Activated CD8-positive, alpha-beta T cell treated with anti-CD3 and anti-CD28 coated beads, Interleukin-2, amount 10 ng/mL, durations not matched to agents 7 days and 5 days (primary cell): ENCODE data around the gene SGK1. TPM values are rescaled to one million over a fixed set of nuclear protein-coding genes. Genes with fewer than 3 reads are reported as not detected.
A peak's percentile ranks its signal among the peaks of the same experiment; 100 is the strongest.
"Not testable (repeated sequence)": the region's sequence is repeated elsewhere in the genome, so short reads cannot be mapped to it uniquely, and the experiment has no call there.

Experiments
- ATAC-seq: fragments of 150-1000 bp; cut with Tn5 transposase; one replicate; pipeline ENCODE4 v1.10.0; 2021; ENCODE audit warnings: moderate library complexity
- CTCF ChIA-PET: fragments of 350-600 bp; sonication (Branson Sonifier 250); formaldehyde crosslinking; loops from one replicate; lab custom pipeline; 2021; ENCODE audit warnings: antibody characterized with exemption; lab: Charles Lee
- POLR2A ChIA-PET: fragments of 350-600 bp; sonication (Branson Sonifier 250); formaldehyde crosslinking; loops from one replicate; lab custom pipeline; 2021; ENCODE audit warnings: antibody characterized with exemption; lab: Charles Lee
- DNase-seq: peaks from one replicate; pipeline ENCODE4 v3.0.0-alpha.2; 2020
- H3K27ac Mint-ChIP-seq: one replicate; pipeline ENCODE4 v1.8.0; 2021; ENCODE audit warnings: mild to moderate bottlenecking, mixed read lengths
- H3K27me3 Mint-ChIP-seq: one replicate; pipeline ENCODE4 v1.8.0; 2021; ENCODE audit warnings: low read depth, mixed read lengths
- H3K36me3 Mint-ChIP-seq: one replicate; pipeline ENCODE4 v1.8.0; 2021; ENCODE audit warnings: low read depth, mixed read lengths
- H3K4me1 Mint-ChIP-seq: one replicate; pipeline ENCODE4 v1.8.0; 2021; ENCODE audit warnings: low read depth, mixed read lengths
- H3K4me3 Mint-ChIP-seq: one replicate; pipeline ENCODE4 v1.8.0; 2021; ENCODE audit warnings: mild to moderate bottlenecking, mixed read lengths
- H3K9me3 Mint-ChIP-seq: one replicate; pipeline ENCODE4 v1.8.0; 2022; ENCODE audit warnings: mixed read lengths; ENCODE audit not compliant: insufficient read depth
- total RNA-seq, 2 experiments: library from RNA; stranded (reverse); gene quantifications; one replicate each; pipeline ENCODE4 v1.2.3, GENCODE V29; 2021

Gene SGK1
- total RNA-seq, 2 experiments from 2014 or later = 21.2 to 23.2 TPM

- no peak for DNase-seq
- POLR2A ChIA-PET = no interaction called here
- no peaks in the 10 kb centered on the region for H3K27me3 Mint-ChIP-seq
- H3K27ac Mint-ChIP-seq = no peak overlapping the region
- H3K36me3 Mint-ChIP-seq = peaks cover 7% of the 10 kb centered on the region
- peaks cover 33% of the 10 kb centered on the region for H3K4me1 Mint-ChIP-seq
- no peak overlapping the region for H3K4me3 Mint-ChIP-seq
- CTCF ChIA-PET = interaction anchor here (0.9 to 4.0 kb wide), 5 partner anchors 9 to 446 kb away, joined by 3 to 24 read pairs (median 3); no protein-coding TSS in a partner anchor
- no peaks in the 10 kb centered on the region for H3K9me3 Mint-ChIP-seq
- ATAC-seq = no peak
These were observed 122.6 kb downstream of the SGK1 start for GRCh38 chr6:134195164-134195906.

GRCh38 chr6:134193536-134194498, 124.1 kb downstream of the SGK1 start:
- Mint-ChIP-seq H3K36me3 (peaks cover 3% of the 10 kb centered on the region), H3K27ac (no peak overlapping the region), H3K4me1 (peaks cover 25% of the 10 kb centered on the region), H3K9me3 (no peaks in the 10 kb centered on the region), H3K27me3 (no peaks in the 10 kb centered on the region), H3K4me3 (no peak overlapping the region)
- POLR2A ChIA-PET = interaction anchor here (0.6 to 1.5 kb wide), 2 partner anchors 10 to 17 kb away, joined by 4 to 5 read pairs; no protein-coding TSS in a partner anchor
- ATAC-seq (no peak), DNase-seq (no peak)
- CTCF ChIA-PET = interaction anchor here (0.6 to 4.0 kb wide), 5 partner anchors 15 to 447 kb away, joined by 3 to 24 read pairs (median 4); no protein-coding TSS in a partner anchor

DNA sequence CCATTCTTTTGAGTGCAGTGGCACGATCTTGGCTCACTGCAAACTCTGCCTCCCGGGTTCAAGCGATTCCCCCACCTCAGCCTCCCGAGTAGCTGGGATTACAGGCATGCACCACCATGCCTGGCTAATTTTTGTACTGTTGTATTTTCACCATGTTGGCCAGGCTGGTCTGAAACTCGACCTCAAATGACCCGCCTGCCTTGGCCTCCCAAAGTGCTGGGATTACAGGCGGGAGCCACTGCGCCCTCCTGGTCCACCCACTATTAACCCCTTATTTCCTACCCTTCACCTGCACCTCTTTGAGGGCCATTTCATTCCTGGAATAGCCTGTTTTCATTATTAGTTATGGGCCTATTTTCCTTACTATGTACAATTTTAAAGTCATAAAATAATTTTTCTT, 125.3 kb downstream of the SGK1 start:
- not testable (repeated sequence) for H3K27ac Mint-ChIP-seq, DNase-seq, ATAC-seq, H3K27me3 Mint-ChIP-seq, H3K36me3 Mint-ChIP-seq, H3K4me3 Mint-ChIP-seq, H3K9me3 Mint-ChIP-seq
- H3K4me1 Mint-ChIP-seq = peaks cover 25% of the 10 kb centered on the region
- ChIA-PET POLR2A (interaction anchor here (1.5 kb wide), 1 partner anchor 9 kb away, joined by 5 read pairs; no protein-coding TSS in a partner anchor), CTCF (interaction anchor here (3.5 kb wide), 1 partner anchor 448 kb away, joined by 16 read pairs; no protein-coding TSS in a partner anchor)

- ChIA-PET CTCF (interaction anchor here (1.5 to 3.5 kb wide), 2 partner anchors 13 to 450 kb away, joined by 7 to 16 read pairs; no protein-coding TSS in a partner anchor), POLR2A (no interaction called here)
- no peak for DNase-seq
- no peaks in the 10 kb centered on the region for H3K27me3 Mint-ChIP-seq
- H3K27ac Mint-ChIP-seq = no peak overlapping the region
- no peaks in the 10 kb centered on the region for H3K9me3 Mint-ChIP-seq
- ATAC-seq = no peak
- H3K36me3 Mint-ChIP-seq = no peaks in the 10 kb centered on the region
- peaks cover 23% of the 10 kb centered on the region for H3K4me1 Mint-ChIP-seq
- H3K4me3 Mint-ChIP-seq = no peak overlapping the region
These were observed 127.0 kb downstream of the SGK1 start for GRCh38 chr6:134190883-134191282.

DNA sequence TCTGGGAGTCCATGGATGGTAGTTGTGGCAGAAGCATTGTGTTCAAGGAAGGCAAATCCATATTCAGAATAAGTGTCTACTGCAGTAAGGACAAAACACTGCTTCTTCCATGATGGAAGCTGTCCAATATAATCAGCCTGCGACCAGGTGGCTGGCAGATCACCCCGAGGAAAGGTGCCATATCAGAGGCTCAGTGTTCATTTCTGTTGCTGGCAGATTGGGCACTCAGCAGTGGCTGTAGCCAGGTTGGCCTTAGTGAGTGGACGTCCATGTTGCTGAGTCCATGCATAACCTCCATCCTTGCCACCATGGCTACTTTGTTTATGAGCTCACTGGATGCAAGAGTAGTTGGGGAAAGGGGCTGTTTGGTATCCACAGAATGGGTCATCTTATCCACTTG, 130.2 kb downstream of the SGK1 start:
- DNase-seq (no peak), ATAC-seq (no peak)
- ChIA-PET POLR2A (no interaction called here), CTCF (no interaction called here)
- H3K27ac Mint-ChIP-seq = no peak overlapping the region
- no peaks in the 10 kb centered on the region for H3K27me3 Mint-ChIP-seq
- no peak overlapping the region for H3K4me3 Mint-ChIP-seq
- H3K9me3 Mint-ChIP-seq = no peaks in the 10 kb centered on the region
- peaks cover 21% of the 10 kb centered on the region for H3K4me1 Mint-ChIP-seq
- no peaks in the 10 kb centered on the region for H3K36me3 Mint-ChIP-seq

DNA sequence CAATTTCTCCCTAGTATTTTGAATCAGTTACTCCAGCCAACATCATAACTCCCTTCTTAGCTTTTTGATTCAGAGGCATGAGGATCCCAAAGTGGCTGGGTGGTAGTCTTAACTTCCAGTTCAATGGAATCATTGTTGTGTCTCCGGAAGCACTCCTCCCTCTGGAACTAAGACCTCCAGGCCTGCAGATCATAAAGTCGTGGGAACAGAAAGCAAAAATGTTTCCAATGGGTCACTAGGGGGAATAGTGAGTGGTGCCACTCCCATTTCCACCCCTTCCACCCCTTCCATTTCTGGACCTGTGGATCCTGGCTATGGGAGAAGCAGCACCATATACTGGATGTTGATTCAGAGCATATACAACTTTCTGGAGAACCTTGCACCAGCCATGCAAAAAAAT, 130.8 kb downstream of the SGK1 start:
- CTCF ChIA-PET = interaction anchor here (1.0 kb wide), 1 partner anchor 453 kb away, joined by 3 read pairs; no protein-coding TSS in a partner anchor
- Mint-ChIP-seq H3K27ac (no peak overlapping the region), H3K36me3 (no peaks in the 10 kb centered on the region), H3K27me3 (no peaks in the 10 kb centered on the region), H3K4me3 (no peak overlapping the region), H3K4me1 (peaks cover 21% of the 10 kb centered on the region), H3K9me3 (no peaks in the 10 kb centered on the region)
- no peak for ATAC-seq
- POLR2A ChIA-PET = no interaction called here
- no peak for DNase-seq

- Mint-ChIP-seq H3K4me3 (no peak overlapping the region), H3K27ac (no peak overlapping the region), H3K27me3 (no peaks in the 10 kb centered on the region), H3K9me3 (no peaks in the 10 kb centered on the region), H3K4me1 (peaks cover 21% of the 10 kb centered on the region), H3K36me3 (no peaks in the 10 kb centered on the region)
- POLR2A ChIA-PET = no interaction called here
- DNase-seq (no peak), ATAC-seq (no peak)
- CTCF ChIA-PET = interaction anchor here (1.0 kb wide), 1 partner anchor 454 kb away, joined by 3 read pairs; no protein-coding TSS in a partner anchor
These were observed 131.6 kb downstream of the SGK1 start for GRCh38 chr6:134186355-134186754.

DNA sequence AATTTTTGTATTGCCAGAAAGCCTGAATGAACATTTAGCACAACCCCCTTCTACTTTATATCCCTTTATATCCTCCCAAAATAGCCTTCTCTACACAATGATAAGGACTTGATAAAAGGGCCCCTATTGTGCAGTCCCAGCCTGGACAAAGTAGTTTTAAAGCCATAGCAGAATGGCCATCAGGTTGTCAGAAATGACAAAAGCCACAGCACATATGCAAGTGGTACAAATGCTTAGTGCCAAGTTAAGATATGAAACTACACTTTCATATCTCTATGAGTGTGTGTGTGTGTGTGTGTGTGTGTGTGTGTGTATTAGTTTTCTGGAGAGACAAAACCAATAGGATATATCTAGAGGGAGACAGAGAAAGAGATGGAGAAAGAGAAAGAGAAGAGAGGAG, 132.6 kb downstream of the SGK1 start:
- POLR2A ChIA-PET = interaction anchor here (0.7 kb wide), 1 partner anchor 28 kb away, joined by 4 read pairs; no protein-coding TSS in a partner anchor
- Mint-ChIP-seq H3K4me1 (peaks cover 21% of the 10 kb centered on the region), H3K36me3 (no peaks in the 10 kb centered on the region), H3K4me3 (no peak overlapping the region), H3K9me3 (no peaks in the 10 kb centered on the region), H3K27me3 (no peaks in the 10 kb centered on the region), H3K27ac (peak overlapping the region; percentile 28)
- ATAC-seq (no peak), DNase-seq (no peak)
- CTCF ChIA-PET = no interaction called here

- CTCF ChIA-PET = interaction anchor here (0.6 kb wide), 1 partner anchor 89 kb away, joined by 3 read pairs; no protein-coding TSS in a partner anchor
- DNase-seq = no peak
- no peak for ATAC-seq
- no peak overlapping the region for H3K27ac Mint-ChIP-seq
- no peaks in the 10 kb centered on the region for H3K27me3 Mint-ChIP-seq
- H3K9me3 Mint-ChIP-seq = no peaks in the 10 kb centered on the region
- no peak overlapping the region for H3K4me3 Mint-ChIP-seq
- no peaks in the 10 kb centered on the region for H3K36me3 Mint-ChIP-seq
- H3K4me1 Mint-ChIP-seq = peaks cover 23% of the 10 kb centered on the region
- POLR2A ChIA-PET = interaction anchor here (1.1 kb wide), 1 partner anchor 9 kb away, joined by 5 read pairs; no protein-coding TSS in a partner anchor
These were observed 134.1 kb downstream of the SGK1 start for GRCh38 chr6:134183844-134184243.

- Mint-ChIP-seq H3K27ac (no peak overlapping the region), H3K4me3 (no peak overlapping the region), H3K36me3 (no peaks in the 10 kb centered on the region), H3K9me3 (no peaks in the 10 kb centered on the region), H3K27me3 (no peaks in the 10 kb centered on the region), H3K4me1 (peaks cover 35% of the 10 kb centered on the region)
- ChIA-PET CTCF (interaction anchor here (1.6 kb wide), 1 partner anchor 458 kb away, joined by 4 read pairs; no protein-coding TSS in a partner anchor), POLR2A (no interaction called here)
- ATAC-seq (no peak), DNase-seq (no peak)
These were observed 135.4 kb downstream of the SGK1 start for GRCh38 chr6:134182528-134182927.

DNA sequence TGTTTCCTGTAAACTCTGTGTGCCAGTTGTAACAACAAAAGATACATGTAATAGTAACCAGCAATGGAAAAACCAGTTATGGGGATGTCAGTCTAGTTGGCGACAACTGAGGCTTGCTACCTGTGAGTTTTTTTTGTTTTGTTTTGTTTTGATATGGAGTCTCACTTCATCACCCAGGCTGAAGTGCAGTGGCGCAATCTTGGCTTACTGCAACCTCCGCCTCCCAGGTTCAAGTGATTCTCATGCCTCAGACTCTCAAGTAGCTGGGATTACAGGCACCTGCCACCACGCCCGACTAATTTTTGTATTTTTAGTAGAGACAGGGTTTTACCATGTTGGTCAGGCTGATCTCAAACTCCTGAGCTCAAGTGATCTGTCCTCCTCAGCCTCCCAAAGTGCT, 136.2 kb downstream of the SGK1 start:
- POLR2A ChIA-PET, ATAC-seq, H3K27me3 Mint-ChIP-seq, H3K9me3 Mint-ChIP-seq, H3K4me3 Mint-ChIP-seq, H3K27ac Mint-ChIP-seq, H3K36me3 Mint-ChIP-seq, DNase-seq: not testable (repeated sequence)
- H3K4me1 Mint-ChIP-seq = peaks cover 39% of the 10 kb centered on the region
- CTCF ChIA-PET = interaction anchor here (6.4 kb wide), 1 partner anchor 459 kb away, joined by 60 read pairs; no protein-coding TSS in a partner anchor
